Measurements from ENCODE around the gene RHOB. TPM values are rescaled to one million over a fixed set of nuclear protein-coding genes. Genes with fewer than 3 reads are reported as not detected.

Gene RHOB
- total and polyA plus RNA-seq, 2 donors (not counting 1 experiment from before 2014, with no cell fraction given) = 63.0 to 1,037 TPM

- no peak for DNase-seq
- H3K79me2 ChIP-seq (ENCODE audit: control insufficient read depth, insufficient read depth, low read length) = no peaks in the 10 kb centered on the region
- no peaks in the 10 kb centered on the region for H3K36me3 ChIP-seq (replicated peaks in 1 of 2; ENCODE audit: control extremely low read depth in 1 of 2, control insufficient read depth in 1 of 2, extremely low read depth in 1 of 2, insufficient read depth in 2 of 2, low read length in 1 of 2)
- peaks cover 0 to 3% (median 0%) of the 10 kb centered on the region in 3 donors for H3K9me3 ChIP-seq (ENCODE audit: control extremely low read depth in 1 of 3, control insufficient read depth in 2 of 3, insufficient read depth in 1 of 3, low read length in 2 of 3)
- intact Hi-C loops (cut with micrococcal nuclease) = no loop called here
- WGBS (ENCODE audit: insufficient coverage) = 100% methylated on average over 2 of the region's 7 CpGs
- peaks cover 23 to 28% of the 10 kb centered on the region in 2 donors for H3K4me1 ChIP-seq (ENCODE audit: control insufficient read depth in 2 of 2, insufficient read depth in 2 of 2, low read length in 2 of 2)
- no peak overlapping the region for H3K4me3 ChIP-seq (ENCODE audit: control extremely low read depth in 1 of 5, extremely low read depth in 1 of 5, insufficient read depth in 1 of 5, low read depth in 2 of 5, low read length in 4 of 5)
- Mint-ChIP-seq H3K9me3 (ENCODE audit: insufficient read depth) (no peaks in the 10 kb centered on the region), H3K27me3 (peaks cover 21% of the 10 kb centered on the region), H3K27ac (no peak overlapping the region), H3K4me3 (no peak overlapping the region), H3K4me1 (peaks cover 28% of the 10 kb centered on the region)
- H4K20me1 ChIP-seq (ENCODE audit: control insufficient read depth, insufficient read depth, low read length, poor library complexity, severe bottlenecking) = no peaks in the 10 kb centered on the region
- CTCF ChIA-PET = interaction anchor here (1.1 to 1.9 kb wide), 3 partner anchors 9 to 210 kb away, joined by 4 to 6 read pairs (median 4); no protein-coding TSS in a partner anchor
- peaks cover 0 to 8% (median 4%) of the 10 kb centered on the region in 4 experiments for H3K27me3 ChIP-seq (replicated peaks in 1 of 4; ENCODE audit: control extremely low read depth in 1 of 4, control insufficient read depth in 3 of 4, insufficient read depth in 4 of 4, low read length in 3 of 4)
- H2AFZ ChIP-seq (ENCODE audit: insufficient read depth, low read depth, low read length, poor library complexity, severe bottlenecking) = no peak overlapping the region
- H3K27ac ChIP-seq (ENCODE audit: low read length in 2 of 2) = no peak overlapping the region
- POLR2A ChIA-PET = no interaction called here
- no peak overlapping the region for H3K4me2 ChIP-seq (replicated peaks; ENCODE audit: low read depth, low read length, poor library complexity, severe bottlenecking)
- TF ChIP-seq EZH2 (IDR thresholded peaks at IDR 0.05; ENCODE audit: borderline replicate concordance, insufficient read depth, low read depth, low read length, poor library complexity, severe bottlenecking) (no peak), CTCF (IDR thresholded peaks at IDR 0.05) (no peak)
- ATAC-seq (ENCODE audit: low read depth) = no peak
- no peak overlapping the region for H3K9ac ChIP-seq (ENCODE audit: low read length)
Observed at GRCh38 chr2:20433249-20433648, 13.6 kb upstream of the RHOB start.

- no peak overlapping the region for H3K4me3 ChIP-seq (ENCODE audit: control extremely low read depth in 1 of 5, extremely low read depth in 1 of 5, insufficient read depth in 1 of 5, low read depth in 2 of 5, low read length in 4 of 5)
- H3K27ac ChIP-seq (ENCODE audit: low read length in 2 of 2) = no peak overlapping the region
- ChIA-PET POLR2A (no interaction called here), CTCF (interaction anchor here (1.5 kb wide), 1 partner anchor 10 kb away, joined by 4 read pairs; no protein-coding TSS in a partner anchor)
- Mint-ChIP-seq H3K9me3 (ENCODE audit: insufficient read depth) (no peaks in the 10 kb centered on the region), H3K27ac (no peak overlapping the region), H3K27me3 (peaks cover 22% of the 10 kb centered on the region), H3K4me3 (no peak overlapping the region), H3K4me1 (peaks cover 21% of the 10 kb centered on the region)
- H3K4me2 ChIP-seq (replicated peaks; ENCODE audit: low read depth, low read length, poor library complexity, severe bottlenecking) = no peak overlapping the region
- H3K36me3 ChIP-seq (replicated peaks in 1 of 2; ENCODE audit: control extremely low read depth in 1 of 2, control insufficient read depth in 1 of 2, extremely low read depth in 1 of 2, insufficient read depth in 2 of 2, low read length in 1 of 2) = no peaks in the 10 kb centered on the region
- peaks cover 0 to 8% (median 4%) of the 10 kb centered on the region in 4 experiments for H3K27me3 ChIP-seq (replicated peaks in 1 of 4; ENCODE audit: control extremely low read depth in 1 of 4, control insufficient read depth in 3 of 4, insufficient read depth in 4 of 4, low read length in 3 of 4)
- H3K79me2 ChIP-seq (ENCODE audit: control insufficient read depth, insufficient read depth, low read length) = no peaks in the 10 kb centered on the region
- H4K20me1 ChIP-seq (ENCODE audit: control insufficient read depth, insufficient read depth, low read length, poor library complexity, severe bottlenecking) = no peaks in the 10 kb centered on the region
- peaks cover 17 to 20% of the 10 kb centered on the region in 2 donors for H3K4me1 ChIP-seq (ENCODE audit: control insufficient read depth in 2 of 2, insufficient read depth in 2 of 2, low read length in 2 of 2)
- TF ChIP-seq CTCF (IDR thresholded peaks at IDR 0.05) = no peak
- no peak for TF ChIP-seq EZH2 (IDR thresholded peaks at IDR 0.05; ENCODE audit: borderline replicate concordance, insufficient read depth, low read depth, low read length, poor library complexity, severe bottlenecking)
- ATAC-seq (ENCODE audit: low read depth) (no peak), DNase-seq (no peak)
- WGBS (ENCODE audit: insufficient coverage) = 67% methylated on average over 1 of the region's 4 CpGs
- H3K9me3 ChIP-seq (ENCODE audit: control extremely low read depth in 1 of 3, control insufficient read depth in 2 of 3, insufficient read depth in 1 of 3, low read length in 2 of 3) = peaks cover 0 to 3% (median 0%) of the 10 kb centered on the region in 3 donors
- H2AFZ ChIP-seq (ENCODE audit: insufficient read depth, low read depth, low read length, poor library complexity, severe bottlenecking) = no peak overlapping the region
- intact Hi-C loops (cut with micrococcal nuclease) = no loop called here
- no peak overlapping the region for H3K9ac ChIP-seq (ENCODE audit: low read length)
Observed at GRCh38 chr2:20433946-20434553, 12.8 kb upstream of the RHOB start.
